Osteocyte (in vitro differentiated cells): ENCODE results near the gene ZFP36L1. TPM values are rescaled to one million over a fixed set of nuclear protein-coding genes. Genes with fewer than 3 reads are reported as not detected.

Experiments used
- DNase-seq: peaks from one replicate; pipeline ENCODE4 v3.0.0; 2021; ENCODE audit warnings: mixed read lengths; ENCODE audit not compliant: unreplicated experiment; ENCODE audit errors: extremely low spot score
- H3K27ac Mint-ChIP-seq: one replicate; pipeline ENCODE4 v1.8.0; 2021; ENCODE audit warnings: mild to moderate bottlenecking, mixed read lengths; ENCODE audit not compliant: unreplicated experiment
- H3K27me3 Mint-ChIP-seq: one replicate; pipeline ENCODE4 v1.8.0; 2021; ENCODE audit warnings: mixed read lengths; ENCODE audit not compliant: unreplicated experiment
- H3K36me3 Mint-ChIP-seq: one replicate; pipeline ENCODE4 v1.8.0; 2021; ENCODE audit warnings: mixed read lengths; ENCODE audit not compliant: unreplicated experiment
- H3K4me1 Mint-ChIP-seq: one replicate; pipeline ENCODE4 v1.8.0; 2021; ENCODE audit warnings: mixed read lengths; ENCODE audit not compliant: unreplicated experiment
- H3K4me3 Mint-ChIP-seq: one replicate; pipeline ENCODE4 v1.8.0; 2021; ENCODE audit warnings: mild to moderate bottlenecking, moderate library complexity, mixed read lengths; ENCODE audit not compliant: unreplicated experiment
- H3K9me3 Mint-ChIP-seq: one replicate; pipeline ENCODE4 v1.8.0; 2021; ENCODE audit warnings: mixed read lengths; ENCODE audit not compliant: unreplicated experiment
- CTCF ChIP-seq: fragments of 200-600 bp; sonication (generic); IDR thresholded peaks from 2 replicates; pipeline ENCODE4 v1.5.0; 2021; ENCODE audit warnings: antibody characterized with exemption, mild to moderate bottlenecking, moderate library complexity
- total RNA-seq: library from RNA; stranded (reverse); gene quantifications from 2 replicates; pipeline ENCODE4 v1.2.1, GENCODE V29; 2021

Gene ZFP36L1
- total RNA-seq, 1 donor from 2014 or later = 352 TPM

DNA sequence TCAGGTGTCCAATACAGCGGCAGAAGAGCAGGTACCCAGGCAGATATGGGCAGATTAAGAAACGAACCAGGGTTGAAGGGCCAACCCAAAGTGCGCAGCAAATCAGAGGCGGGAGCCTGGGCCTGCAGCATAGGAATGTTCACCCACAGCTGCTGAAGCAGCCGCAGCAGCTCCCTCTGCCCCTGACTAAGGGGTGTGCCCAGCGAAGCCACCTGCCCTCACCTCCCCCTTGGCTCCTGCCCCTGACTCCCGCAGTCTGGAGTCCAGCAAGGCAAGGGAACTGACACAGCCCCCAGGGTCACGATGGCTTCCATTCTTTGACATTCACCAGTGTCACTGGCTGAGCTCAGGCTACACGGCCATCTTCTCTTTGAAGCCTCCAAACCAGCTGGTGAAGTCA is 27.3 kb upstream of the ZFP36L1 start:
- no peak for TF ChIP-seq CTCF
- DNase-seq = no peak
- no peaks in the 10 kb centered on the region for H3K27me3 Mint-ChIP-seq
- no peaks in the 10 kb centered on the region for H3K9me3 Mint-ChIP-seq
- peaks cover 36% of the 10 kb centered on the region for H3K4me1 Mint-ChIP-seq
- peak overlapping the region; percentile 54 for H3K27ac Mint-ChIP-seq
- H3K4me3 Mint-ChIP-seq = no peak overlapping the region
- H3K36me3 Mint-ChIP-seq = no peaks in the 10 kb centered on the region

GRCh38 chr14:68819260-68819691 is 26.4 kb upstream of the ZFP36L1 start:
- H3K36me3 Mint-ChIP-seq = no peaks in the 10 kb centered on the region
- H3K9me3 Mint-ChIP-seq = no peaks in the 10 kb centered on the region
- H3K27ac Mint-ChIP-seq = peak overlapping the region; percentile 54
- H3K4me3 Mint-ChIP-seq = no peak overlapping the region
- TF ChIP-seq CTCF = no peak
- DNase-seq = no peak
- peaks cover 42% of the 10 kb centered on the region for H3K4me1 Mint-ChIP-seq
- no peaks in the 10 kb centered on the region for H3K27me3 Mint-ChIP-seq

GRCh38 chr14:68817506-68818212 is 24.8 kb upstream of the ZFP36L1 start:
- Mint-ChIP-seq H3K9me3 (no peaks in the 10 kb centered on the region), H3K36me3 (no peaks in the 10 kb centered on the region), H3K4me3 (no peak overlapping the region), H3K27ac (peak overlapping the region; percentile 79), H3K4me1 (peaks cover 57% of the 10 kb centered on the region), H3K27me3 (no peaks in the 10 kb centered on the region)
- DNase-seq = no peak
- no peak for TF ChIP-seq CTCF

DNA sequence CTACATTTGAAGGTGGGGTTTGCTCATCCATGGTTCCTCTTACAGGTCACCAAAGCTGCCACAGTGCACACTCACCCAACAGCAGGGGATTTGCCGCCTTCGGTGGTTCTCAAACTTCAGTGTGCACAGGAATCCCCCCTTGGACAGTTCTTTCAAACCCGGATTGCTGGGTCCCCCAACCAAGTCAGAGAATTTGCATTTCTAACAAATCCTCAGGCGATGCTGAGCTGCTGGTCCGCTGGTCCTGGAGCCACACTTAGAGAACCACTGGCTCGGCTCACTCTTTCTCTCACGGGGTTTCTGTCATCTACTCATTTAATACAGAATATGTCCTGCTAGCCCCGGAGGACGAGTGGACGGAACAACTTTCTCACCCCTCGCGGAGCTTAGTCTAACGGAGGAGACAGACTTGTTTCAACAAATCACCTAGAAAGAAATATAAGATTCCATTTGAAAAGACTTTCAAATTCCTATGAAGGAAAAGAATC is 24.1 kb upstream of the ZFP36L1 start:
- Mint-ChIP-seq H3K27ac (peak overlapping the region; percentile 79), H3K9me3 (no peaks in the 10 kb centered on the region), H3K4me3 (no peak overlapping the region), H3K27me3 (no peaks in the 10 kb centered on the region), H3K4me1 (peaks cover 57% of the 10 kb centered on the region), H3K36me3 (no peaks in the 10 kb centered on the region)
- DNase-seq = no peak
- no peak for TF ChIP-seq CTCF

DNA sequence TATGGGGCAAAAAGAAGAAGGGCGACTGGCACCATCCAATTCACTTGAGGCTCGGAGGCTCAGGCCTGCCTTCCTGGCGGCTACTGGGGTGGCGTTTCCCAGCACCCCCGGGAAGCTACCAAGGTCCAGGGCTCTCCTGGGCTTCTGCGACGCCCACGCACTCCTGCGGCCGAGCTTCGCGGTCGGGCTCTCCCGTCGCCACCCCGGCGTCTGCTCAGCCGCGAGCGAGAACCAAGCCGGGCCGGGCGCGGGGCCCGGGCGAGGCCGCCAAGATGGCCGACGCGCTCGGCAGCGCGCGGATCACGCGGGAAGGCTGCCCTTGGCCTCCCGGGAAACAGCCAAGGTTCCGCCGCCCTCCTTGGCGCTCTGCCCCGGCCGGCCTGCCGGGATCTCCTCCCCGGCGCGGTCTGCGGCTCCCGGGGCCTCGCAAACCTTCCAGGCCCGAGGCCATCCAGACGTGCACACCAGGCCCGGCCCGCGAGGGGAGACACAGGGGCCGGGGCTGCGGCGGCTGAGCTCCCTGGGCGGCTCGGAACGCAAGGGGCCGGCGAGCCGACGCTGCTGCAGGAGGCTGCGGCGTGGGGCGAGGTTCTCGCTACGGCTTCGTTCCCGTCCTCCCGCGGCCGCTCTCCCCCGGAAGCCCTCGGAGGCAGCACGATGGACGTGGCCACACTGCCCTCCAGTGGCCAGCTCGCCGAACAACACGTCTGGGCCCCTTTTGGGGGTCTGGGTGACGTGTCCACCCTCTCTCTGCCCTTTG is 23.5 kb upstream of the ZFP36L1 start:
- peak; percentile 96 for TF ChIP-seq CTCF
- peaks cover 59% of the 10 kb centered on the region for H3K4me1 Mint-ChIP-seq
- peak; percentile 98 for DNase-seq
- H3K27ac Mint-ChIP-seq = peak overlapping the region; percentile 95
- H3K27me3 Mint-ChIP-seq = no peaks in the 10 kb centered on the region
- no peaks in the 10 kb centered on the region for H3K9me3 Mint-ChIP-seq
- no peak overlapping the region for H3K4me3 Mint-ChIP-seq
- no peaks in the 10 kb centered on the region for H3K36me3 Mint-ChIP-seq
